Measurements from ENCODE around the gene SERHL2. TPM values are rescaled to one million over a fixed set of nuclear protein-coding genes. Genes with fewer than 3 reads are reported as not detected.

Gene SERHL2
- total RNA-seq, 1 experiment from 2014 or later: 1.0 TPM

DNA sequence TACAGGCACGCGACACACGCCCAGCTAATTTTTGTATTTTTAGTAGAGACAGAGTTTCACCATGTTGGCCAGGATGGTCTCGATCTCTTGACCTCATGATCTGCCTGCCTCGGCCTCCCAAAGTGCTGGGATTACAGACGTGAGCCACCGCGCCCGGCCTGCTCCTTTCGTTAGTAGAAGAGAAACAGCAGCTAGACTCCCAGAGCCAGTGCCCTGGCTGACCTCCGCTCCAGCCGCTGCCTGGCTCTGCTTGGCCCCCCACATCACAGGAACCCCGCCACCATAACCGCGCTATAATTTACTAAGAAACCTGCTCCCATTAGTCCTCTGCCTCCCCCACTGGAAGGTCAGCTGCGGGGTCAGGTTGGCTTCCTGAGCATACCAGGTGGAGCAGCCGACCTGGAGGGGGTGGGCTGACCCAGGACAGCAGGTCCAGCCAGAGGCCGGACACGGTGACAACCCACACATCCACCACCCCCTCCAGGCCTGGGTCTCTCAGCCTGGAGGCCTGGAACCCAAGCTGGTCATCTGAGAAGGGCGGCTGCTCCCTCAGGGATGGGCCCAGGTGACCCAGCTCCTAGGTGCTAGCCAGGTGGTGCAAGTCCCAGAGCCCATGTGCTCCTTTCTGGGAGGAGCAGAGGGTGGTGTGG lies 68.4 kb downstream of the SERHL2 start:
- H3K18ac ChIP-seq (ENCODE audit: insufficient read length, low read depth, low read length): no peak overlapping the region
- H2BK5ac ChIP-seq (ENCODE audit: insufficient read length, low read length): no peak overlapping the region
- Mint-ChIP-seq H3K36me3 (ENCODE audit: insufficient read depth in 1 of 3, low read depth in 3 of 3) (peaks cover 3 to 30% (median 17%) of the 10 kb centered on the region in 3 experiments), H3K27ac (peak overlapping the region in 2 of 3 experiments; percentile 61 to 90; a peak in 2 of 7 replicates), H3K9me3 (no peaks in the 10 kb centered on the region), H3K27me3 (ENCODE audit: low read depth) (no peaks in the 10 kb centered on the region; the same call in 1 of the 2 replicates), H3K4me1 (peaks cover 12 to 17% of the 10 kb centered on the region in 2 experiments), H3K4me3 (no peak overlapping the region)
- no peak overlapping the region for H3T11ph ChIP-seq (ENCODE audit: low read length)
- no peaks in the 10 kb centered on the region for H3K9me3 ChIP-seq (ENCODE audit: control insufficient read depth, low read depth, low read length)
- H3K14ac ChIP-seq (ENCODE audit: insufficient read depth, low read length): no peak overlapping the region
- H4K5ac ChIP-seq (ENCODE audit: insufficient read length, low read depth, low read length): no peak overlapping the region
- H3K27ac ChIP-seq (ENCODE audit: insufficient read length, low read depth, low read length): no peak overlapping the region
- TF ChIP-seq, protein P1, sequence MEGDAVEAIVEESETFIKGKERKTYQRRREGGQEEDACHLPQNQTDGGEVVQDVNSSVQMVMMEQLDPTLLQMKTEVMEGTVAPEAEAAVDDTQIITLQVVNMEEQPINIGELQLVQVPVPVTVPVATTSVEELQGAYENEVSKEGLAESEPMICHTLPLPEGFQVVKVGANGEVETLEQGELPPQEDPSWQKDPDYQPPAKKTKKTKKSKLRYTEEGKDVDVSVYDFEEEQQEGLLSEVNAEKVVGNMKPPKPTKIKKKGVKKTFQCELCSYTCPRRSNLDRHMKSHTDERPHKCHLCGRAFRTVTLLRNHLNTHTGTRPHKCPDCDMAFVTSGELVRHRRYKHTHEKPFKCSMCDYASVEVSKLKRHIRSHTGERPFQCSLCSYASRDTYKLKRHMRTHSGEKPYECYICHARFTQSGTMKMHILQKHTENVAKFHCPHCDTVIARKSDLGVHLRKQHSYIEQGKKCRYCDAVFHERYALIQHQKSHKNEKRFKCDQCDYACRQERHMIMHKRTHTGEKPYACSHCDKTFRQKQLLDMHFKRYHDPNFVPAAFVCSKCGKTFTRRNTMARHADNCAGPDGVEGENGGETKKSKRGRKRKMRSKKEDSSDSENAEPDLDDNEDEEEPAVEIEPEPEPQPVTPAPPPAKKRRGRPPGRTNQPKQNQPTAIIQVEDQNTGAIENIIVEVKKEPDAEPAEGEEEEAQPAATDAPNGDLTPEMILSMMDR (conservative IDR thresholded peaks at IDR 0.05): no peak
- no peak overlapping the region for H3K4me2 ChIP-seq (ENCODE audit: insufficient read depth, insufficient read length, low read length)
- H3K23ac ChIP-seq (ENCODE audit: insufficient read length, low read depth, low read length): no peak overlapping the region
- no peak overlapping the region for H3K9ac ChIP-seq (ENCODE audit: extremely low read depth, insufficient read length, low read length)
- H2BK120ac ChIP-seq (ENCODE audit: low read depth, low read length, poor library complexity, severe bottlenecking): no peak overlapping the region
- no peak for DNase-seq
- no peak overlapping the region for H3K56ac ChIP-seq (ENCODE audit: insufficient read length, low read depth, low read length)
- H3K27me3 ChIP-seq (ENCODE audit: insufficient read depth, low read length): no peaks in the 10 kb centered on the region
- no peak overlapping the region for H2BK15ac ChIP-seq (ENCODE audit: low read depth, low read length)
- H3K4me1 ChIP-seq (ENCODE audit: insufficient read depth, low read length): no peaks in the 10 kb centered on the region
- no peaks in the 10 kb centered on the region for H4K20me1 ChIP-seq (ENCODE audit: control insufficient read depth, insufficient read depth, insufficient read length)
- no peak overlapping the region for H4K8ac ChIP-seq (replicated peaks; ENCODE audit: insufficient read length, low read depth, low read length)
- H4K91ac ChIP-seq (ENCODE audit: insufficient read length, low read depth, low read length): no peak overlapping the region
- H3K4ac ChIP-seq (ENCODE audit: low read depth, low read length): no peak overlapping the region
- H2BK20ac ChIP-seq (ENCODE audit: low read depth, low read length, poor library complexity, severe bottlenecking): no peak overlapping the region
- WGBS (ENCODE audit: extremely low coverage, insufficient read length, low lambda C conversion rate): no CpG with 5 or more reads among the region's 20 CpGs
- H3K79me2 ChIP-seq (ENCODE audit: insufficient read depth, low read length): no peaks in the 10 kb centered on the region
- no peaks in the 10 kb centered on the region for H3K23me2 ChIP-seq (ENCODE audit: insufficient read length, low read depth, low read length, poor library complexity, severe bottlenecking)
- H3K79me1 ChIP-seq (ENCODE audit: insufficient read depth, low read depth, low read length, poor library complexity, severe bottlenecking): no peaks in the 10 kb centered on the region
- H2BK12ac ChIP-seq (ENCODE audit: insufficient read length, low read depth, low read length): no peak overlapping the region
- no peak overlapping the region for H2AK5ac ChIP-seq (ENCODE audit: insufficient read length, low read length)
- H2AFZ ChIP-seq (ENCODE audit: low read length): no peak overlapping the region
